Aortic smooth muscle cell (primary cell): ENCODE measurements around the gene RBM15. TPM values are rescaled to one million over a fixed set of nuclear protein-coding genes. Genes with fewer than 3 reads are reported as not detected.

Experiments
- total RNA-seq: library from RNA; depleted of rRNA; stranded (reverse); fragments of >200 nt; gene quantifications from 2 replicates; pipeline ENCODE4 v1.2.3, GENCODE V29; 2014

RBM15 gene
- total RNA-seq, result 24.5 and 37.1 TPM in 2 replicates

GRCh38 chr1:110338886-110339406 is at the start of gene RBM15:
RBM15 (plus strand) TSS chr1:110339377; CDS start chr1:110339406, 29 bp downstream.

GRCh38 chr1:110390692-110391245 is 51.6 kb downstream of the RBM15 start, which contains the start of gene SLC16A4:
SLC16A4 (minus strand) TSS chr1:110391026; CDS start chr1:110389323, 1,703 bp downstream.

Other genes with a start within 250 kb of the RBM15 start
- not detected in 2 replicates for gene UBL4B, start 226.9 kb upstream of the RBM15 start, total RNA-seq
- gene SLC6A17, start 188.9 kb upstream of the RBM15 start, total RNA-seq, result 0.37 and 1.6 TPM in 2 replicates
- gene KCNC4, start 129.1 kb upstream of the RBM15 start, total RNA-seq, result 1.1 TPM in 2 replicates
- gene SLC16A4, start 51.6 kb downstream of the RBM15 start, total RNA-seq, result 109 and 150 TPM in 2 replicates
- gene LAMTOR5, start 68.3 kb downstream of the RBM15 start, total RNA-seq, result 43.9 and 67.9 TPM in 2 replicates
- gene PROK1, start 111.8 kb downstream of the RBM15 start, total RNA-seq, result not detected in 2 replicates
- gene KCNA10, start 179.8 kb downstream of the RBM15 start, total RNA-seq, result not detected in 2 replicates